ENCODE results near the gene SEPTIN1. TPM values are rescaled to one million over a fixed set of nuclear protein-coding genes. Genes with fewer than 3 reads are reported as not detected.

Gene SEPTIN1
- total and polyA plus RNA-seq, 2 of the 4 experiments (the other 2 are of a cell fraction) = 0.24 TPM; not detected in 1

DNA sequence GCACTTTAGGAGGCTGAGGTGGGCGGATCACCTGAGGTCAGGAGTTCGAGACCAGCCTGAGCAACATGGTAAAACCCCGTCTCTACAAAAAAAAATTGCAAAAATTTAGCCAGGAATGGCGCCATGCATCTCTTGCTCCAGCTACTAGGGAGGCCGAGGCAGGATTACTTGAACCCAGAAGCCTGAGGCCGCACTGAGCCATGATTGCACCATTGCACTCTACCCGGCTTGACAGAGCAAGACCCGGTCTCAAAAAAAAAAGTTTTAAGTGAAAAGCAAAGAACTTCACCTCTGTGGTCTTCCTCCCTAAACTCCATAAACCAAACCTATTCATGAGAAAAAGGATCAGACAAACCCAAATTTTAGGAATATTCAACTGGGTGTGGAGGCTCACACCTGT lies 34.2 kb downstream of the SEPTIN1 start:
- ChIA-PET CTCF (no interaction called here), POLR2A (ENCODE audit: unreplicated experiment) (no interaction called here)
- Histone ChIP-seq H3K9me3 (ENCODE audit: control insufficient read depth, insufficient read depth, low read length) (no peaks in the 10 kb centered on the region), H3K9ac (ENCODE audit: low read depth, low read length) (no peak overlapping the region), H4K20me1 (ENCODE audit: insufficient read depth, low read length) (peaks cover 17% of the 10 kb centered on the region; the same call in 1 of the 2 replicates), H3K4me3 (ENCODE audit: insufficient read depth, low read depth, low read length) (no peak overlapping the region), H3K23ac (ENCODE audit: low read depth, low read length) (no peak overlapping the region), H2AK9ac (replicated peaks; ENCODE audit: low read depth, low read length, poor library complexity) (no peak overlapping the region), H2BK20ac (ENCODE audit: low read depth, low read length) (no peak overlapping the region), H3K27ac (ENCODE audit: insufficient read depth, low read length) (no peak overlapping the region), H4K5ac (ENCODE audit: low read depth, low read length) (no peak overlapping the region), H2AFZ (replicated peaks; ENCODE audit: low read length, poor library complexity) (no peak overlapping the region), H2BK15ac (ENCODE audit: low read depth, low read length) (no peak overlapping the region), H3K4ac (ENCODE audit: low read depth, low read length) (no peak overlapping the region), H4K91ac (ENCODE audit: insufficient read depth, low read depth, low read length) (no peak overlapping the region), H2BK120ac (ENCODE audit: low read depth, low read length) (no peak overlapping the region), H3K4me2 (ENCODE audit: low read depth, low read length) (no peak overlapping the region), H2AK5ac (ENCODE audit: low read depth, low read length) (no peak overlapping the region), H3K18ac (ENCODE audit: low read depth, low read length) (no peak overlapping the region), H4K8ac (ENCODE audit: low read depth in 2 of 2, low read length in 2 of 2) (no peak overlapping the region), H3K9me1 (ENCODE audit: insufficient read depth, low read length) (peaks cover 2% of the 10 kb centered on the region; the same call in 1 of the 2 replicates), H3K79me1 (ENCODE audit: low read depth in 1 of 2, low read length in 2 of 2) (peaks cover 0 to 37% of the 10 kb centered on the region in 2 experiments; a peak in 2 of 4 replicates), H2BK5ac (ENCODE audit: low read depth, low read length, poor library complexity, severe bottlenecking) (no peak overlapping the region), H3K36me3 (ENCODE audit: control insufficient read depth, insufficient read depth, low read length) (peaks cover 19% of the 10 kb centered on the region), H3K27me3 (ENCODE audit: control insufficient read depth, insufficient read depth, low read length) (no peaks in the 10 kb centered on the region), H3K4me1 (ENCODE audit: control insufficient read depth, insufficient read depth, low read length) (peaks cover 3% of the 10 kb centered on the region; the same call in 1 of the 2 replicates), H3K56ac (ENCODE audit: extremely low read depth, insufficient read depth, low read length) (no peak overlapping the region), H3K14ac (replicated peaks; ENCODE audit: low read depth, low read length) (no peak overlapping the region)
- BruUV-seq (replicated peaks) = no TSS peak
- TF ChIP-seq ELK1 (IDR thresholded peaks at IDR 0.05; ENCODE audit: borderline replicate concordance, low read depth, low read length) (no peak), CHD1 (IDR thresholded peaks at IDR 0.05; ENCODE audit: low read depth, low read length) (no peak), MAFK (IDR thresholded peaks at IDR 0.05; ENCODE audit: low read depth, low read length) (no peak), POLR2A (IDR thresholded peaks at IDR 0.05; ENCODE audit: low read depth, low read length) (no peak), RFX5 (IDR thresholded peaks at IDR 0.05; ENCODE audit: low read depth, low read length) (no peak), FOS (IDR thresholded peaks at IDR 0.05; ENCODE audit: low read depth, low read length) (no peak), MXI1 (IDR thresholded peaks at IDR 0.05; ENCODE audit: borderline replicate concordance, low read depth, low read length) (no peak), NFE2L2 (IDR thresholded peaks at IDR 0.05; ENCODE audit: low read depth, low read length) (no peak), RCOR1 (IDR thresholded peaks at IDR 0.05; ENCODE audit: insufficient replicate concordance, low read length) (no peak), MAZ (IDR thresholded peaks at IDR 0.05; ENCODE audit: borderline replicate concordance, low read depth, low read length) (no peak), USF2 (IDR thresholded peaks at IDR 0.05; ENCODE audit: low read depth, low read length) (no peak)
- ATAC-seq (ENCODE audit: low read depth) (no peak), DNase-seq (no peak)
- in situ Hi-C loops (cut with MboI; ENCODE audit: low sequenced_read_pairs) = no loop called here
- dilution Hi-C loops (cut with HindIII; ENCODE audit: low sequenced_read_pairs, unreplicated experiment) = no loop called here
- intact Hi-C loops (cut with micrococcal nuclease) = no loop called here
- WGBS, 2 experiments (ENCODE audit: extremely low coverage in 2 of 2, insufficient read length in 1 of 2) = 96% methylated on average over 5 of the region's 8 CpGs; no CpG with 5 or more reads in 1 of the 2 experiments

Data from IMR-90 (cell line).